Suprapubic skin (tissue), 4 donors: Measurements from ENCODE around the gene ZFP82.

Experiments
- EP300 ChIP-seq: sonication (generic); formaldehyde crosslinking; IDR thresholded peaks from one replicate; pipeline ENCODE4 v1.6.1; 2017; ENCODE audit warnings: antibody characterized with exemption
- POLR2A ChIP-seq, 2 donors: fragments of 450-650 bp; IDR thresholded peaks; one replicate each; pipeline ENCODE4 v1.6.1; 2017; ENCODE audit warnings: antibody characterized with exemption in 2 of 2, mild to moderate bottlenecking in 2 of 2, moderate library complexity in 2 of 2
- POLR2AphosphoS5 ChIP-seq, 3 donors: sonication (generic); formaldehyde crosslinking; IDR thresholded peaks; one replicate each; pipeline ENCODE4 v1.6.1; 2017; ENCODE audit warnings: antibody characterized with exemption in 3 of 3
- TF ChIP-seq, protein P1 (sequence below), 2 donors: fragments of 200-600 bp in 1 of 2; fragments of 450-650 bp in 1 of 2; sonication (generic) in 1 of 2; IDR thresholded peaks; one replicate each; pipeline ENCODE4 v1.5.1; 2016 to 2019; ENCODE audit warnings: antibody characterized with exemption in 2 of 2, mild to moderate bottlenecking in 1 of 2, moderate library complexity in 1 of 2

DNA sequence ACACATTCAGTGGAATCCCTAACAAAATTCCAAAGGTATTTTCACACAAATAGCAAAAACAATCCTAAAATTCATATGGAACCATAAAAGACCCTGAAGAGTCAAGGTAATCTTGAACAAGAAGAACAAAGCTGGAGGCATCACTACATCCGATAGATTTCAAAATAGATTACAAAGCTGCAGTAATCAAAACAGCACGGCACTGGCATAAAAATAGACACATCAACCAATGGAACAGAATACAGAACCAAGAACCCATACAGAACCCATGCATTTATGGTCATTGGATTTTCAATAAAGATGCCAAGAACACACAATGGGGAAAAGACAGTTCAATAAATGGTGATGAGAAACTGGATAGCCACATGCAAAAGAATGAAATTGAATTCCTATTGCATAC is 38.4 kb upstream of the ZFP82 start:
- TF ChIP-seq, protein P1, sequence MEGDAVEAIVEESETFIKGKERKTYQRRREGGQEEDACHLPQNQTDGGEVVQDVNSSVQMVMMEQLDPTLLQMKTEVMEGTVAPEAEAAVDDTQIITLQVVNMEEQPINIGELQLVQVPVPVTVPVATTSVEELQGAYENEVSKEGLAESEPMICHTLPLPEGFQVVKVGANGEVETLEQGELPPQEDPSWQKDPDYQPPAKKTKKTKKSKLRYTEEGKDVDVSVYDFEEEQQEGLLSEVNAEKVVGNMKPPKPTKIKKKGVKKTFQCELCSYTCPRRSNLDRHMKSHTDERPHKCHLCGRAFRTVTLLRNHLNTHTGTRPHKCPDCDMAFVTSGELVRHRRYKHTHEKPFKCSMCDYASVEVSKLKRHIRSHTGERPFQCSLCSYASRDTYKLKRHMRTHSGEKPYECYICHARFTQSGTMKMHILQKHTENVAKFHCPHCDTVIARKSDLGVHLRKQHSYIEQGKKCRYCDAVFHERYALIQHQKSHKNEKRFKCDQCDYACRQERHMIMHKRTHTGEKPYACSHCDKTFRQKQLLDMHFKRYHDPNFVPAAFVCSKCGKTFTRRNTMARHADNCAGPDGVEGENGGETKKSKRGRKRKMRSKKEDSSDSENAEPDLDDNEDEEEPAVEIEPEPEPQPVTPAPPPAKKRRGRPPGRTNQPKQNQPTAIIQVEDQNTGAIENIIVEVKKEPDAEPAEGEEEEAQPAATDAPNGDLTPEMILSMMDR (IDR thresholded peaks at IDR 0.05): no peak
- no peak for TF ChIP-seq POLR2A (IDR thresholded peaks at IDR 0.05)
- no peak for TF ChIP-seq POLR2AphosphoS5 (IDR thresholded peaks at IDR 0.05)
- TF ChIP-seq EP300: no peak
